HuH-7 (cell line): ENCODE data around the gene CLIP1.
A peak's percentile ranks its signal among the peaks of the same experiment; 100 is the strongest.
"Not testable (repeated sequence)": the region's sequence is repeated elsewhere in the genome, so short reads cannot be mapped to it uniquely, and the experiment has no call there.

Experiments
- DNase-seq: peaks from one replicate; pipeline ENCODE4 v3.0.0; 2011; ENCODE audit warnings: low spot score

CLIP1 gene

DNA sequence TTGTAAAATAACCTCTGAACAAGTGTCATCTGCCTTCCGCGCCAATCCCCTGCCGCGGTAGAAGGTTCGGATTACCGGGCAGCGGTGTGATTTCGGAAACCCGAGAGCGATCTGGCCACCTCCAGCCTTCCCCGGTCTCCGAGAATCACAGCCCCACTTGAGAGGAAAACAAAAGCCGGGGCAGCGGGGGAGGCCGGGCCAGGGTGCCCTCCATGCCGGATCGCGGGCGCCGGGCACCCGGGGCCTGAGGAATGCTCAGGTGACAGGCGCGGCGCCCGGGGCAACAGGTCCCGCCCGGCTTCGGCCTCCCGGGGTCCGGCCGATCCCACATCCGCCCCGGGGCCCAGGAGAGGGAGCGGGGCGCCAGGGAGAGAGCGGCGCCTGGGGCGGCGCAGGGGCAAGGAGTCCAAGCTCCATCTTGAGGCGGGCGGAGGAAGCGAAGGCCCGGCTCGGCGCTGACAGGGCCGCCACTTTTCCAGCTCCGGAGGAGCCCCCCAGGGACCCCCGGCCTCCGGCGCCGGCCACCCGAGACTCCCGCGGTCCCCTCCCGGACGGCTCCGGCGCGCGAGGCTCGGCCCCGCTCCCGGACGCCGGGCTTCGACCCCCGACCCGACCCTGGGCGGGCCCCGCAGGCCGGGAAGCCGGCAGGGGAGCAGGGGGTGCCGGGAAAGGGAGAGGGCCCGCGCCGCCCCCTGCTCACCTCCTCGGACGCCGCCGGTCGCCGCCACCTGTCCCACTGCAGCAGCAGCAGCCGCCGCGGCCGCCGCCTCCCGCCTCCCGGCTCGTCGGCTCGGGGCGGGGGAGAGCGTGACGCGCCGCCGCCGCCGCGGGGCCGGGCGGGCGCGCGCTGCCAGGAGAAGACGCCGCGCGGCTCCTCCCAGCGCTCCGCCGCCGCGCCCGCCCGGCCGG is at the start of gene CLIP1:
Gene CLIP1 (minus strand): TSS at position 849 of the 909 bp plus-strand sequence. CDS start 42,217 bp downstream, outside the sequence.
- DNase-seq = peak; percentile 30

DNA sequence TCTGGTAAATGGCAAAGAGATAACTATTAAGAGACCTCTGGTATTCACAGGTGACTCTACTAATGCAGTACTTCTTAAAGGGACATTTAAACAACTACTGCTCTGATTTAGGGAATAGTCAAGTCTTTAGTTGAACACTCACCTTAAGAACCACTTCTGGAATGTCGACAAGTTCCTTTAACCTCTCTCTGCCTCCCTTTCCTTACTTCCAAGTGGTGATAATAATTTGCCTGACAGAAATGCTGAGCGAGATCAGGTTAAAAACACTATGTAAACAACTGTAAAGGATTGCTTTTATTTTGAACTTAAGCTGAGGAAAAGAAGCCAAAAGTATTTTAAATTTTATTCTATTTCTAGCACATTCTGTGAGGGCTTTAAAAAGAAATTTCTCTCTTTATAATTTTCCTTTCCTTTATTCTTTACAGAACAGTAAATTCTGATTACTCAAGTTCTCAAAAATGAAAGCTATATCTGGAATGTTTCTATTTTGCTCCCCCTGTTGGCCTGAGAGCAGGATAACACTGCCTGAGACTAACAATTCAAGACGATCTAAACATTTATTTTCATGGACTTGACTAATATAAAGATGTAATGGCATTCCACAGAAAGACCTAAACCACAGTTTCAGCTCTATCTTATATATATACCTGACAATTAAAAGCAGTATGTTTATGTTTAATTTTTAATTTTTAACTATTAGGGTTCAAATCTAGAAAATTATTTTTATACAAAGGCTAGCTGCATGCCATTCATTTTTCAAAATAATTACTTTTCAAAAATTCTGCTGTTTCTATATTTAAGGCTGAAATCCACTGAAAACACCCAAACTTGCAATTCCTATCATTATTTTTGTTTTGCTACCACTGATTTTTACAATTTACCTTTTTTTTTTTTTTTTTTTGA is 49.1 kb upstream of the CLIP1 start:
- DNase-seq = peak; percentile 17

DNA sequence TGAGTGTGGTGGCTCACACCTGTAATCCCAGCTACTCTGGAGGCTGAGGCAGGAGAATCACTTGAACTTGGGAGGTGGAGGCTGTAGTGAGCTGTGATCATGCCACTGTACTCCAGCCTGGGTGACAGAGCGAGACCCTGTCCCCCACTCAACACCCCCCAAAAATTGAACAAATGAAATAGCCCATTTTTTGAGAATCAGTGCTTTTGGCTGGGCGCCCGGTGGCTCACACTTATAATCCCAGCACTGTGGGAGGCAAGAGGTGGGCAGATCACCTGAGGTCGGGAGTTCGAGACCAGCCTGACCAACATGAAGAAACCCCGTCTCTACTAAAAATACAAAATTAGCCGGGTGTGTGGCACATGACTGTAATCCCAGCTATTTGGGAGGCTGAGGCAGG is 48.1 kb upstream of the CLIP1 start:
- not testable (repeated sequence) for DNase-seq

DNA sequence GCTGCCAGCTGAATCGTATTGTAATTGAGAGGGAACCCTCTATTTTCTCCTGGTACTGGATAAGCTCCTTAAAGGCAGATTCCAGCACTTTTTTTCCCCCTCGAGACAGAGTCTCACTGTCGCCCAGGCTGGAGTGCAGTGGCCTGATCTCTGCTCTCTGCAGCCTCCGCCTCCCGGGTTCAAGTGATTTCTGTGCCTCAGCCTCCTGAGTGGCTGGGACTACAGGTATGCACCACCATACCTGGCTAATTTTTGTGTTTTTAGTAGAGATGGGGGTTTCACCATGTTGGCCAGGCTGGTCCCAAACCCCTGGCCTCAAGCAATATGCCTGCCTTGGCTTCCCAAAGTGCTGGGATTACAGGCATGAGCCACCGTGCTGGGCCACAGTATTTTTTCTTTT is 47.4 kb upstream of the CLIP1 start:
- DNase-seq = not testable (repeated sequence)

DNA sequence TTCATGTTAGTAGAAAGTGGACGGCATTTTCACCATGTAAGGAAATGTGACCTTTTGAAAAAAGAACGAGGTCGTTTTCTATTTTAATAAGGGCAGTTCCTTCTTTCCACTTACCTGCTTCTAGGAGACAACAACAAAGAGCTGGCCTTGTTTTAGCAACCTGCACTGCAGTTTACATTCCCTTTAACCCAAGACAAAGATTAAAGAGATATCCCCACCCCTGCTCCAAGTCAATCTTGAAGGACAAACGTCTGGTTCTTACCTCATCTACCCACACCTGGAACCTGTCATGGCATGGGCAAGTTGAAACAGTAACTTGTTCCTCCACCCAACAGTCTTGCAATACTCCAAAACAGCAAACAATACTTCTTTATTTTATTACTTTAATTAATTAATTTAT is 45.5 kb upstream of the CLIP1 start:
- no peak for DNase-seq

DNA sequence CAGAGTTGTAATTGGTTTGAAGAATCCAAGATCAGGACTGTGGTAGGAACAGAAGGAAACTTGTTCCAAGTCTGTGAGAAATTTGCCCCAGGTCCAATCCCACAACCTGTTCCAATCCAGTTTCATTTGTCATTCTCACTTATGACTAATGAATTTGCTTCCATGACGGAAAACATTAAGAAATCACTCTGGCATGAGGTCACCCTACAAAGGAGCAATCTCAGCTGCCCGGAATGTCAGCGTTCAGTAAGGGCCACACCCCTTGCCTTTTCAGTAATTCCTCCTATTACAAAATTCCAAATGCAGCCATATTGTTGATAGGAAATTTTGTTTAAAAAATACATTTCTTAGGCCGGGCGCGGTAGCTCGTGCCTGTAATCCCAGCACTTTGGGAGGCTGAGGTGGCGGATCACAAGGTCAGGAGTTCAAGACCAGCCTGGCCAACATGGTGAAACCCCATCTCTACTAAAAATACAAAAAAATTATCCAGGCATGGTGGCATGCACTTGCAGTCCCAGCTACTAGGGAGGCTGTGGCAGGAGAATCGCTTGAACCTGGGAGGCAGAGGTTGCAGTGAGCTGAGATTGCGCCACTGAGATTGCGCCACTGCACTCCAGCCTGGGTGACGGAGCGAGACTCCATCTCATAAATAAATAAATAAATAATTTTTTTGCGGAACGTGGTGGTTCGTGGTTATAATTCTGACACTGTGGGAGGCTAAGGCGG is 42.0 kb upstream of the CLIP1 start:
- DNase-seq = peak; percentile 22

DNA sequence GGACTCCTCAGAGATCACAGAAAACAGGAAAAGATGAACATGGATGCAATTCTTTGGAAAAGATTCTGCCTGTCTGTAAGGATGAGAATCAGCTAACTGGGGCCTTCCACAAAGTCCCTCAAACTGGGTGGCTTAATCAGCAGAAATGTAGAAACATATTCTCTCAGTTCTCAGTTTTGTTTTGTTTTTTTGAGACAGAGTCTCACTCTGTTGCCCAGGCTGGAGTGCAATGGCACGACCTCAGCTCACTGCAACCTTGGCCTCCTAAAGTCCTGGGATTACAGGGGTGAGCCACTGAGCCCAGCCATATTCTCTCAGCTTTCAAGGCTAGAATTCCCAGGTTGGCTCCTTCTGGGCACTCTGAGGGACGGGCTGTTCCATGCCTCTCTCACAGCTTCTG is 38.2 kb upstream of the CLIP1 start:
- DNase-seq = no peak

DNA sequence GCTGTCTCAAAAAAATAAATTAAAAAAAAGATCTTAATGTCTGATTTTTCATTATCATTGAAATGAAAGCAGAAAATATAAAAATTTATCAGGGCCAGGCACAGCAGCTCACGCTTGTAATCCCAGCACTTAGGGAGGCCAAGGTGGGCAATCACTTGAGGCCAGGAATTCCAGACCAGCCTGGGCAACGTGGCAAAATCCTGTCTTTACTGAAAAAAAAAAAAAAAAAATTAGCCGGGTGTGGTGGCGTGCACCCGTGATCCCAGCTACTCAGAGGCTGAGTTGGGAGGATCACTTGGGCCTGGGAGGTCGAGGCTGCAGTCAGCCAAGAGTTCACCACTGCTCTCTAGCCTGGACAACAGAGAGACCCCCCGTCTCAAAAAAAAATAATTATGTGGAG is 37.6 kb upstream of the CLIP1 start:
- no peak for DNase-seq

DNA sequence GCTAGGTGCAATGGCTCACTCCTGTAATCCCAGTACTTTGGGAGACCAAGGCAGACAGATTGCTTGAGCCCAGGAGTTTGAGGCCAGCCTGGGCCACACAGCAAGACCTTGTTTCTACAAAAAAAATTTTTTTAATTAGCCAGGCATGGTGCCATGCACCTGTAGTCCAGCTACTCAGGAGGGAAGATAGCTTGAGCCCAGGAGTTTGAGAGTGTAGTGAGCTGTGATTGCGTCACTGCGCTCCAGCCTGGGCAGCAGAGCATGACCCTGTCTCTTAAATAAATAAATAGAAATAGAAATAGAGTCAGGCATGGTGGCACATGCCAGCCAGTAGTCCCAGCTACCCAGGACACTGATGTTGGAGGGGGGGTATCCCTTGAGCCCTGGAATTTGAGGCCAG is 36.7 kb upstream of the CLIP1 start:
- no peak for DNase-seq

DNA sequence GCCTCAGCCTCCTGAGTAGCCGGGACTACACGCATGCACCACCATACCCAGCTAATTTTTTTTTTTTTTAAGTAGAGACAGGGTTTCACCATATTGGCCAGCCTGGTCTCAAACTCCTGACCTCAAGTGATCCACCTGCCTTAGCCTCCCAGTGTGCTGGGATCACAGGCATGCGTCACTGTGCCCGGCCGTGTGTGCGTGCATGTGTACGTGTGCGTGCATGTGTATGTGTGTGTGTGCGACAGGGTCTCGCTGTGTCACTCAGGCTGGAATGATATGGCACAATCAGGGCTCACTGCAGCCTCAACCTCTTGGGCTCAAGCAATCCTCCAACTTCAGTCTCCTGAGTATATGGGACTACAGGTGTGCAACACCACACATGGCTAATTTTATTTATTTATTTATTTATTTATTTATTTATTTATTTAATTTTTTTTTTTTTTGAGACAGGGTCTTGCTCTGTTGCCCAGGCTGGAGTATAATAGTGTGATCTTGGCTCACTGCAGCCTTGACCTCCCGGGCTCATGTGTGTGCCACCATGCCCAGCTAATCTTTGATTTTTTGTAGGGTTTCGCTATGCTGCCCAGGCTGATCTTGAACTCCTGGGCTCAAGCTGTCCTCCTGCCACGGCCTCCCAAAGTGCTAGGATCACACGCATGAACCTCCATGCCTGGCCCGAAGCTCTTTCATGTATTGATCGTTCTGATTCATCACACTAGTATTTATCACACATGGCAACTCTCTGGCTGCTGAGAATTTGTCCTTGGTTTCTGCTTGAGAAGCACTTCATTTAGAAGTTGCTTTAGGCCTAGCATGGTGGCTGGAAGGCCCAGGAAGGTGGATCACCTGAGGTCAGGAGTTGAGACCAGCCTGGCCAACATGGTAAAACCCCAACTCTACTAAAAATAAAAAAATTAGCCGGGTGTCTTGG is 35.9 kb upstream of the CLIP1 start:
- DNase-seq = no peak

DNA sequence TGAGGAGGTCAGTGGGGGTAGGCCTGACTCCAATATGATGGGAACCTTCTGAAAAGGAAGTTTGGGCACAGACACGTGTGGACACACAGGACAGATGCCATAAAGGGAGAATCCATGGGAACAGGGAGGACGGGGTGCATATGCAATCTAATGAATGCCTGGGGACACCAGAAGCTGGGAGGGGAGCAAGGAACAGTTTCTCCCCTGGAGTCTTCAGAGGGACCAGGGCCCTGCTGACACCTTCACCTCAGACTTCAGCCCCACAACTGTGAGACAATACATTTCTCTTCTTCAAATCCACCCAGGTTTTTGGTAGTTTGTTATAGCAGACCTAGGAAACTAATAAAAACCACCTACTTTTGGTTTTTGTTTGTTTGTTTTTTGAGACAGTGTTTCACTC is 35.2 kb upstream of the CLIP1 start:
- no peak for DNase-seq

DNA sequence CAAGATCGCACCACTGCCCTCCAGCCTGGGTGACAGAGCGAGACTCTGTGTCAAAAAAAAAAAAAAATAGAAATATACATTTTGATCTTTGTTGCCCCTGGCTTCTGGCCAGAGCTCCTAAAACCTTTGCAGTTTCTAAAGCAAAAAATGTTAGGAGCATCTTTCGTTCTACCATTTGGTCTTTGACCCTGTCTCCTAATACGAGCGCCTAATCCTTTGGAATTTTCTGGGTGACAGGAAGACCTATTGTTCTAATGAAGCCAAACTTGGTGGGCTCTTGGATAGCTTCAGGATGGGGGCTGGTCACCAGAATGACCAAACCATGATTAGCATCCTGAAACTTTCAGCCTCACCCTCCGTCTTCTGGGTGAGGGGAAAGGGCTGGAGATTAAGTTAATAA is 32.3 kb upstream of the CLIP1 start:
- DNase-seq = no peak

DNA sequence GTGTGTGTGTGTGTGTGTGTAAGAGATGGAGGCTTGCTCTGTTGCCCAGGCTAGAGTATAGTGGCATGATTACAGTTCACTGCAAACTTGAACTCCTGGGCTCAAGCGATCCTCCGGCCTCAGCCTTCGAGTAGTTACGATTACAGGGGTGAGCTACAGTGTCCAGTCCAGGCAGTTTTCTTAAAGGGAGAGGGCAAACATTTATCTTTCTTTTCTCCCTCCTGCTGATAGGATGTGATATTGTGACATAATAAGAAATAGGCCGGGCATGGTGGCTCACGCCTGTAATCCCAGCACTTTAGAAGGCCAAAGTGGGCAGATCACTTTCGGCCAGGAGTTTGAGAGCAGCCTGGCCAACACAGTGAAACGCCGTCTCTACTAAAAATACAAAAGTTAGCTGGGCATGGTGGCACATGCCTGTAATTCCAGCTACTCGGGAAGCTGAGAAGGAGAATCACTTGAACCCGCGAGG is 31.8 kb upstream of the CLIP1 start:
- no peak for DNase-seq

DNA sequence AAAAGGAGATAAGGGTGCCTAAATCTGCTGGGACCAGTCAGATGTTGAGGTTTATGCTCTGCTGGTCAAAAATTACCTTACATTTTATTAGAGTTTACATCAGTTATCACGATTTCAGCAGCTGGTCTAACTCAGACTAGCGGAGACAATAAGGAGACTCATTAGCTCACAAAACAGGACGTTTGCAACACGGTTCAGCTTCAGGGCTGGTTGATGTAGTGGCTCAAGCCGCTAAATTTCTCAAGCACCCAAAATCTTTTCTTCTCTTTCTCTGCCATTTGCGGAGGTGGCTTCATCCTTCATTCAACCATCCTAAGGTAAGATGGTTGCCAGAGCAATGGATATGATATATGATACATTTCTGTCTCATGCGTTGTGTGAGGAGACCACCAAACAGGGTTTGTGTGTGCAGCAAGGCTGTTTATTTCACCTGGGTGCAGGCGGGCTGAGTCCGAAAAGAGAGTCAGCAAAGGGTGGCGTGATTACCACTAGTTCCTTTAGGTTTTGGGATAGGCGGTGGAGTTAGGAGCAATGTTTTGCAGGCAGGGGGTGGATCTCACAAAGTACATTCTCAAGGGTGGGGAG is 30.3 kb upstream of the CLIP1 start:
- no peak for DNase-seq

DNA sequence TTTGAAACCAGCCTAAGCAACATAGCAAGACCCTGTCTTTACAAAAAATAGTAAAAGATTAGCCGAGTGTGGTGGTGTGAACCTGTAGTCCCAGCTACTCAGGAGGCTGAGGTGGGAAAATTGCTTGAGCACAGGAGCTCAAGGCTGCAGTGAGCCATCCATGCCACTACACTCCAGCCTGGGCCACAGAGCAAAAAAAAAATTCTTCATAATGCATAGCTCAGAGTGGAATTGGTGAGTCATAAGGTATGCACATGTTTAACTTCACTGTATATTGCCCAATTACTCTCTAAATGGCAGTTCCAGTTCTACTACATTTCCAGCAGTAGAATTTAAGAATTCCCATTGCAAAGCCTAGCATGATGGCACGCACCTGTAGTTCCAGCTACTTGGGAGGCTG is 26.8 kb upstream of the CLIP1 start:
- DNase-seq = no peak

DNA sequence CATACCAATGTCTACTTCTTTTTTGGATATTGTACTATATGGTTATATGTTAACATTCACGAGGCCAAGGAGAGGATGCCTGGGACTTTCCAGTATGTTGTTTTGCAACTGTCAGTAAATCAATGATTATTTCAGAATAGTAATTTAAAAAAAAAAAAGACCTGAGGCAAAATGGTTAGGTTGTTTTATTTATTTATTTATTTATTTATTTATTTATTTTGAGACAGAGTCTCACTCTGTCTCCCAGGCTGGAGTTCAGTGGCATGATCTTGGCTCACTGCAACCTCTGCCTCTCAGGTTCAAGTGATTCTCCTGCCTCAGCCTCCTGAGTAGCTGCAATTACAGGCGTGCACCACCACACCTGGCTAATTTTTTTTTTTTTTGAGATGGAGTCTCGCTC is 25.4 kb upstream of the CLIP1 start:
- DNase-seq = not testable (repeated sequence)

DNA sequence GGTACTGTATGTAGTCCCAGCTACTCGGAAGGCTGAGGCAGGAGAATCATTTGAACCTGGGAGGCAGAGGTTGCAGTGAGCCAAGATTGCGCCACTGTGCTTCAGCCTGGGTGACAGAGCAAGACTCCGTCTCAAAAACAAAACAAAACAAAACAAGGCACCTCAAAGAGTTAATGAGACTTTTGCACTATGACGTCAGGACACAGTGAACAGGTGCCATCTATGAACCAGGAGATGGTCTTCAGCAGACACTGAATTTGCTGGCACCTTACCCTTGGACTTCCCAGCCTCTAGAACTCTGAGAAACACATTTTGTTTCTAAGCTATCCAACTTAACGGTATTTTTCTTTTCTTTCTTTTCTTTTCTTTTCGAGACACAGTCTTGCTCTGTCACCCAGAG is 23.9 kb upstream of the CLIP1 start:
- not testable (repeated sequence) for DNase-seq

DNA sequence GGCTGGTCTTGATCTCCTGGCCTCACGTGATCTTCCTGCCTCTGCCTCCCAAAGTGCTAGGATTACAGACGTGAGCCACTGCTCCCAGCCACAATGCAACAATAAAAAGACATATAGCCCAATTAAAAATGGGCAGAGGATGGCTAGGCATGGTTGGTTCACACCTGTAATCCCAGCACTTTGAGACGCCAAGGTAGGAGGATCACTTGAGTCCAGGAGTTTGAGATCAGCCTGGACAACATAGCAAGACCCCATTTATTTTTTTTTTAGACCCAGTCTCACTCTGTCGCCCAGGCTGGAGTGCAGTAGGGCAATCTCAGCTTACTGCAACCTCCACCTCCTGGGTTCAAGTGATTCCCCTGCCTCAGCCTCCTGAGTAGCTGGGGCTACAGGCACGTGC is 21.6 kb upstream of the CLIP1 start:
- DNase-seq = not testable (repeated sequence)

DNA sequence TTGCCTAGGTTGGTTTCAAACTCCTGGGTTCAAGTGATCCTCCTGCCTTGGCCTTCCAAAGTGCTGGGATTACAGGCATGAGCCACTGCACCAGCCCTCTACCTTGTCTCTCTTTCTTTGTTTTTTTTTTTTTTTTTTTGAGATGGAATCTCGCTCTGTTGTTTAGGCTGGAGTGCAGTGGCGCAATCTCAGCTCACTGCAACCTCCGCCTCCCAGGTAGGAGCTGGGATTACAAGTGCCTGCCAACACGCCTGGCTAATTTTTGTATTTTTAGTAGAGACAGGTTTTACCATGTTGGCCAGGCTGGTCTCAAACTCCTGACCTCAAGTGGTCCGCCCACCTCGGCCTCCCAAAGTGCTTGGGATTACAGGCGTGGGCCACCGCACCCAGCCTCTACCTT is 16.4 kb upstream of the CLIP1 start:
- not testable (repeated sequence) for DNase-seq

DNA sequence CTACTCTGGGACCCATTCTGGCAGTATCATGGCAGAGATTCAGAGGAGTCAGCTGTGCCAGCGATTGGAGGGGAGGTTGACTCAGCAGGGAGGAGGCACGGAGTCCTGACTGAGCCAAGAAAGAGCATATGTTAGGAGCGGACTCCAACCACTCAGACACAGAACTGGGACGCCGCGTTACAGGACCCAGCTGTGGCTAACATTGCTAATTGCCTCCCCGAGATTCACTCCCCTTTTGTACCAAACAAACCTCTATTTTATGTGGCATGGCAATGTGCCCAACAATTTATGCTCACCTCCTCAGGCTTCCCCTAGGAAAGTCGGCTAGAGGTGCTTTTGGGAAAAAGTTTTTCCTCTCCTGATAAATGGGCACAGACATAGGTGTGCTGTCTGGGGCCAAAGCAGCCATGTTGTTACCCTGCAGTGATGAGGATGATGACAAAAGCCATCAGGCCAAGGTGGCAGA is 15.2 kb upstream of the CLIP1 start:
- no peak for DNase-seq

DNA sequence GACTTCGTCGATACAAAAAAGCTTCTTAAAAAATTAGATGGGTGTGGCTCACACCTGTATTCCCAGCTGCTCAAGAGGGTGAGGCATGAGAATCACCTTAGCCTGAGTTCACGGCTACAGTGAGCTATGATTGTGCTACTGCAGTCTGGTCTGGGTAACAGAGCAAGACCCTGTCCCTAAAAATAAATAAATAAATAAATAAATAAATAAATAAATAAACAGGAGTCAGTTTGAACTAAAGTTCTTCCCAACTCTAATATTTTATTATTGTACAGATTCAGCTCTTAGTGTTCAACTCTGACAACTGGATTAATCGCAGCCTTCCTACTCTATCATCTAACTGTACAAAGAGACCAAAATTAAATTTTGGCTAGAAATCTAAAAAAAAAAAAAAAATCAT is 12.7 kb upstream of the CLIP1 start:
- DNase-seq = no peak
